CD4-positive, alpha-beta T cell treated with Interleukin-4 for 4 hours (primary cell): ENCODE measurements around the gene CRTC3.

Experiments
- DNase-seq: peaks from one replicate; pipeline ENCODE4 v3.0.0-alpha.2; 2020

Gene CRTC3

DNA sequence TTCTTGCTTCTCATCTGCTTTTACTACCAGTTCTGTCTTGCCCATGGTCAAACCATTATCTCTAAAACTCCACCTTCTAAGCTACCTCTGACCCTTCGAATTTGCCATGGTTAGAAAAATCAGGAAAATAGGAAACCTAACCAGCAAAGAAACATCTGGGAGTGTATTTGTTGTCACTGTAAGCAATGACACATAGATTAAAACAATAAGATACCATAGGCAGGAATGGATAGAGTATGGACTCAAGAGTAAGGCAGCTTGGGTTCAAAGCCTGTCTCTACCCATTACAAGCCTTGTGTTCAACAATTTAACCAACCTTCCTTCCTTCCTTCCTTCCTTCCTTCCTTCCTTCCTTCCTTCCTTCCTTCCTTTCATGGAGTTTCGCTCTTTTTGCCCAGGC, 34.9 kb downstream of the CRTC3 start:
- no peak for DNase-seq

DNA sequence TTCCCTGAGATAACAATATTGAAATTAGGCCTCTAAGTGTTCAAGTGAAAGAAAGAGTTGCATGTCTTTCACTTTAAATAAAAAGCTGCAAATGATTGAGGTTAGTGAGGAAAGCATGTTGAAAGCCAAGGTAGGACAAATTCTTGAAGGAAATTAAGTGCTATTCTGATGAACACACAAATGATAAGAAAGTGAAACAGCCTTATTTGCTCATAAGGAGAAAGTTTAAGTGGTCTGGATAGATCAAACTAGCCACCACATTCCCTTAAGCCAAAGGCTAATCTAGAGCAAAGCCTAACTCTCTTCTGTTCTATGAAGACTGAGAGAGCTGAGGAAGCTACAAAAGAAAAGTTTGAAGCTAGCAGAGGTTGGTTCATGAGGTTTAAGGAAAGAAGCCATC, 36.1 kb downstream of the CRTC3 start:
- DNase-seq: no peak

DNA sequence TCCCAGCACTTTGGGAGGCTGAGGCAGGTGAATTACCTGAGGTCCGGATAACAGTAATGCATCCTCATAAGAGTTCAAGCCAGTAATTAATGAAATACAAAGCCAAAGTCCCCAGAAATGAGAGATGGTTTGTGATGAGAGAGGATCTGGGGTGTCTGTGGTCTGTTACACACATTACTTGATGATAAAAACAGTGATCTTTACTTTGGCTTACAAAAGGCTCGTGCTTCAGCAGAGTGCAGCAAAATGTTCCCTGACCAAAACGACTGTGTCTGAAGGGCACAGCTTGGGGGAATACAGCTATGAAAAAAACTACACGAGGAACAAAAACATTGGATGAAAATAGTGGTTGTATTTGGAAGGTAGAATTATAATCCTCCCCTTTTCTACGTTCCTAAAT, 40.9 kb downstream of the CRTC3 start:
- no peak for DNase-seq

DNA sequence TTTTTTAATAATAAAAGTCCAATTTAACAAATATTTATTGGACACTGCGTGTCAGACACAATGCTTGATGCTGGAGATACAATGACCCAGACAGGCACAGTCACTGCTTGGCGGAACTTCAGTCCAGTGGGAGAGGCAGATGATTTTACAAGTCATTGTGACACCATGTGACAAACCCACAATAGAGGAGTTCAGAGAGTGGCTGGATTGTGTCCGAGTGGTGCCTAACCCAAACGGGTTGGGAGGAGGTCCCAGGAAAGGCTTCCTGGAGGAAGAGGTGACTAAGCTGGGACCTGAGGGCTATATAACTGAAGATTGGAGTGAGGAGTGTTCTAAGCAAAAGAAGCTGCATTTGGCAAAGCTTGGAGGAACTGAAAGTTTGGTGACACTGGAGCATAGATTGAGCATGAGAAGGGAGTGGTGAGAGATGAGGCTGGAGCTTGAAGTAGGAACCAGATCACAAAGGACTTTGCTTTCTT, 41.4 kb downstream of the CRTC3 start:
- DNase-seq: no peak

DNA sequence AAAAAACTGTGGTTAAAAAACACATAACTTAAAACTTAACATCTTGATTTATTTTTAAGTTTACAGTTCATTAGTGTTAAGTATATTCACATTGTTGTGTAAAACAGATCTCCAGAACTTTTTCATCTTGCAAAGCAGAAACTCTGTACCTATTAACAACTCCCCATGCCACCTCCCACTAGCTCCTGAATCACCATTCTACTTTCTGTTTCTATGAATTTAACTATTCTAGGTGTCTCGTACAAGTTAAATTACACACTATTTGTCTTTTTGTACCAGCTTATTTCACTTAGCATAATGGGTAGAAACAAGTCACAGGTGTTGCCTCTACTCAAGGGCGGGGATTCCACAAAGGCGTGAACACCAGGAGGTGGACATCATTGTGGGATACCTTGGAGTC, 43.2 kb downstream of the CRTC3 start:
- no peak for DNase-seq

DNA sequence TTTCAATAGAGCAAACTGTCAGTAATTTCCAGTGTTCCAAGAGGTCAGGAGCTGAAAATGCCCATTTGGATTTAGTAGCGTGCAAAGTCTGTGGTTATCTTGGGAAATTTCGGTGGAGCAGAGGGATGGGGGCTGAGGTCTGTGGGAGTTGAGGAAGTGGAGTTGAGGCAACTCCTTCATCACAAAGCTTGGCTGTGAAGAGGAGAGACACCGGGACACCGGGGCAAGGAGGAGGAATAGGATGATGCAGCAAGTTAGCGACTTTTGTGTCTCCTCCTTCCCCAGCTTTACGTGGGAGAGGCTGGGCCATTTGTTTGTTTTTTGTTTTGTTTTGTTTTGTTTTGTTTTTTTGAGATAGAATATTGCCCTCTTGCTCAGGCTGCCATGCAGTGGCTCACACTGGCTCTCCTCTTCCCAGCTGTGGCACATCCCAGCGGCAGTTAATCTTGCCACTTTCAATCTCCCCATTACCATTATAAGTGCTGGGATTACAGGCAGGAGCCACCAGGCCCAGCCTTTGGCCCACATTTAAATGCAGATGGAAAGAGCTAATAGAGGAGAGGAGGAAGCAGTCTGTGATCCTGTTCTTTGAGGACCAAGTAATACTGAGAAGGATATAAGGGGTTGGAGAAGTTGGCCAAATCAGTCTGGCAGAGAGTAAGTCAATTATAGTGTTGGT, 47.1 kb downstream of the CRTC3 start:
- no peak for DNase-seq

DNA sequence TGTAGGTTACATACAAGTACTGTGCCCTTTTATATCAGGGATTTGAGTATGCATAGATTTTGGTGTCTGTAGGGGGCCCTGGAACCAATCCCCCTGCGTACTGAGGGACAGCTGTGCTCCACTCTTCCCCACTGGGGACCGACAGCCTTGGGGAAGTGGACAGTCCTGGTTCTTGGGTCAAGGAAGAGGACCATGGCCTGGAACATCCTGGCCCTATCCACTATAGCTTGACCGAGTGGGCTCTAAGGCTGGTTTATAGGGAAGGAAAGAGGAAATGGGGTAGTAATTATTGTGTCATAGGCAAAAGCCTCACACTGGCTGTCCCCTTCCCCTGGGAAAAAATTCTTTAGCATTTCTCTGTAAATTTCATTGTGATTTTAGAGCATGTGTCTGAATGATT, 49.5 kb downstream of the CRTC3 start:
- DNase-seq: no peak

DNA sequence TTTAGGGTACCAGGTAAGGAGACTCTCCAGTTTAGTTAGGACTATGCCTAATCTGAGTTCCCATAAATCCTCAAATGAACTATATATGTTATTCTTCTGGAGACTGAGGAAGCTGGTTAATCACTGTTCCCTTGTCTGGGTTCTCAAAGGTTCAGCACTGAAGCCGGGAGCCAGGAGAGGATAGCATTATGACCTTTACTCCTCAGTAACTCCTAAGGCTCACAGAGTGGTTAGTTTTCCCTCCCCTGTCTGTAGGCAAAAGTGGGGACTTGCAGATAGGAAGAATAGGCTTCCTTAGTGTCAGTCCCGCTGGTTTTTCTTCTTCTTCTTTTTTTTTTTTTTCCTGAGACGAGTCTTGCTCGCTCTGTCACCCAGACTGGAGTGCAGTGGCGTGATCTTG, 50.4 kb downstream of the CRTC3 start:
- DNase-seq: no peak

DNA sequence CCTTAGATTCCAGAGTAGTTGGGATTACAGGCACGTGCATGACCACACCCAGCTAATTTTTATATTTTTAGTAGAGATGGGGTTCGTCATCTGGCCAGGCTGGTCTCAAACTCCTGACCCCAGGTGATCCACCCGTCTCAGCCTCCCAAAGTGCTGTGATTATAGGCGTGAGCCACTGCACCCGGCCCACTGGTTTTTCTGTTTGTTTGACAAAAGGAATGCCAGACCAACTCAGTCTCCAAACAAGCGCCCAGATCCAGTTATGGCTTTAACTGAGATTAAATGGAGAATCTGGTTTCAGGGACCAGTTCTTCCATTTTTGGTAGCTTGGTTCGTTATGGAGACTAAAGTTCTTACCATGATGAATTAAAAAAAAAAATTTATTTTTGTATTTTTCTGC, 50.8 kb downstream of the CRTC3 start:
- DNase-seq: no peak

DNA sequence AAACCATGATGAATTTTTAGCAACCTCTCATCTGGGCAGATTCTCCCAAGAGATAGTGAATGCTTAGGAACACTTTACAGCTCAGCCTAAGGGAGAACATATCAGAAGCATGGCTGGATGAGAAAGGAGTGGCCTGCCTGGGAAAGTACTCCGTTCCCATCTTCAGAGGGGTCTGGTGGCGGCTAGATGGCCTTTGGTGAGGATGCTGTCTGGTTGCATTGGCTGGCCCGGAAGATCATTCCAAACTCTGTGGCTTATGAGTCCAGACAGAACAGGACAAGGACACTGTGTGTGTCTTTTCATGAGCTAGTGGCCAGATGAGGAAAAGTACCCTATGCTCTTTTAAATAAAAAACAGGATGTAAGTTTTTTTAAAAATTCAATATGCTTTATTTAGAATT, 51.2 kb downstream of the CRTC3 start:
- DNase-seq: no peak

DNA sequence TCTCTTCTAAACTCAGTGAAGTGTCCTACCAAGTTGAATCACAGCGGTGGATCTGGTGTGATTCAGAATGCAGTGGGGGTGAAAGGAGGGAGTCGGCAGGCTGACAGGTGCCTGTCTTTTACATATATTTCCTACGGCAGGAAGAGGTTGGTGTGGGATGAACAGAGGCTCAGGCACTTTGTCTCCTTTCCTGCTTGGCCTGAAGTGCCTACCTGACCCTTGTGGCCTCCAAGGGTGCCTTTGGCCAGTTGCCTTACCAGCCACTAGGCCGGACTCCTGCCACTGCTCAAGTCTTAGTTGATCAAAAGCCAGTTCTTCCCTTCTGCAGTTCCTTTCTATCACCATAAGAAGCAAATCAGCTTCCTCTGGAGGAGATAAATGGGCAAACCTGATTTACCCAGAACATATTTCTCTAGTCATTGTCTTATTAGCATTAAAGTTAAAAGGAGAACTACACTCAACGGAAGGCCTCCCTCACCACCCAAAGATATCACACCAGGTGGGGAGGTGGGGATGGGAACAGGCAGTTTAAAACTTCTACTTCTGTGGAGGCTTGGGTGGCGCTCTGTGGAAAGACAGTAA, 52.1 kb downstream of the CRTC3 start:
- no peak for DNase-seq

DNA sequence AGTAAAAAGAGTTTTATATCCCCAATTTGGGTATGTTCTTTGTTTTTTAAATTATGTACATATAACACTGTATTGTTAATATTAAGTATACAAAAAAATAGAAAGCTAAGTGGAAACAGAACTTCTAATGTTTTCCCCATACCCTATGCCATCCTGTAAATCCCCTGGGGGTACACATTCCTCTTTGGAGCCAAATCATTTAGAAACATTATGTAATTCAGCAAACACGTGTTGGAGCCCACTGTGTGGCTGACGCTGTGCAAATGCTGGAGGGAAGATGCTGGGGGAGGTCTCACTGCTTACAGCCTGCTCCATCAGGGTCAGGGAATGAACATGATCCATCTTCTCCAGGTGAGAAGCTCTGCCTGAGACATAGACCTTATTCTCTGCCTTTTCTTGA, 52.8 kb downstream of the CRTC3 start:
- no peak for DNase-seq

DNA sequence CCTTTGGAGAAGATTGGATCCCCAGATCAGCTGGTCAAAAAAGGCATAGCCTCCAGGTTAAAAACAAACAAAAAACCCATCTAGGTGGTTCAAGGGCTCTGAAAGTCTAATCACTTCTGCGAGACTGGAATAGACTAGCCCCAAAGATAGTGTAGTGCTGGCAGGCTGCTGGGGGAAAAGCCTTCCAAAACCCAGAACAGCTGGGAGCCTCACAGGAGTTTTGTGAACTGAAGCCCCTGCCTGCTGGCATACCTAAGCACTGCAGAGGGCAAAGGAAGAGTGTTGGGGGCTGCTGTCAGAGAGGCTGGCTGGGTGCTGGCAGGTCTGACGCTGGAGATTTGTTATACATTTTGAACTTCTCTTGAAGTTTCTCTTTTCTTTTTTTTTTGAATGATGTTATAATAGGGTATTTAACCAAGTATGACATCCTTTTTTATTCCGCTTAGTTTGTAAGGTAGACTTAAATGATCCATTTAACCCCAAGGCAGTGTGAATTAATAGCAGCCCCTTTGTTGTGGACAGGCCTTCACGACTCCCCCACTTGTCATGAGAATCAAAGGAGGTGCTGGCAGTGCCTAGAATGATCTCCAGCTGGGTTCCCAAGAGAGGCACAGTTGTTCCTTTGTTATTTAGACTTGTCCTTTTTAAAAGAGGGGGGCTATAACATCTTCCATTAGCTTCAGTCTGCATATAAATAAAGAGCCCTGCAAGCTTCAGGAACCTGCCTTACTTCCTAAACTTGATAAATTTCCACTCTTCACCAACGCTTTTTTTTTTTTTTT, 53.9 kb downstream of the CRTC3 start:
- DNase-seq: no peak

DNA sequence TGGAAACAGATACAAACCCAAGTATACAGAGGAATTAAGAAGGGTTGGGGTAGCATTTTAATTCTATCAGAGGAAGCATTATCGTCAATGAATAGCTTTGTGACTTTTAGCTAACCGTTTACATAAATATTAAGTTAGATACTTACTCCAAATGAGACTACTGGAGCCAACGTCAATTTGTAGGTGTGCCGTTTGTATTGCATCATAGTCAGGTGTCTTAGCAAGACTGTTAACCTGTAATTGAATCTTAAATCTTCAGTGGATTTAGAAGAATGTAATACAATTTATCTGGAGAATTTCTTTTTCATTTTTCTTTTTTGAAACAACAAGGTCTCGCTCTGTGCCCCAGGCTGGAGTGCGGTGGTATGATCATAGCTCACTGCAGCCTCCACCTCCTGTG, 55.1 kb downstream of the CRTC3 start:
- DNase-seq: no peak

DNA sequence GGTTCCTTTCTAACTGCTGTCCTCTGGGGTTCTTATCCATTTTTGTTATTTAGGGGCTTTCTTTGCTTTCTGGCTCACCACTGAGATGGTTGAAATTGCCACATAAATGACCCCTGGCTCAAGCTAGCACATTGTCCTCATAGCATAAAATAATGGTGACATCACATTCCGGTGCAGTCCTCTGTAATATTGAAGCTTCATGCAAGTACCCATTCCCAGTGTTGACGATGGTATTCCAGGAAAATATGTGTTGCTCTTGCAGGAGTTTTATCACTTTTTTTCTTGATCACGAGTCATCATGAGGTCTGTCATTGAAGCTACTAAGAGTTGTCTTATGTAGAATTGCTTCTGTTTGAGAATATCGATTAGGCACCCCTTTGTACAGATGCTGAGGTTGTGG, 56.1 kb downstream of the CRTC3 start:
- no peak for DNase-seq

DNA sequence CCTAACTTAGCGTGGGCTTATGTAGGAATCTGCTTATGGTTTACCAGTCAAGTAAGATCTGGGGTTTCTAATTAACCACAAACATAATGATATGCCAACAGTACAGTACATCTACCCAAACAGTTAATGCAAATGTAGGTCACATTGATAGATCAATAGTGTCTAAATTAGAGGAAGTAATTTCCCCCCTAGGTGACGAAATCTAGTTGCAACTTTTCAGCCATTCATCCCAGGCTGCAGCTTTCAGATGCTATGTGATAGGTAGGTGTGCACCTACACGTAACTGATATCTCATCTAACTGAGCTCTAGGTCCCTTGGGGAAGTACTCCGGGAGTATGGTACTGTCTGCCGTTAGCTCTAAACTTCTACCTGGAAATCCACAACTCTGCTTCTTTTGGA, 57.2 kb downstream of the CRTC3 start:
- no peak for DNase-seq

DNA sequence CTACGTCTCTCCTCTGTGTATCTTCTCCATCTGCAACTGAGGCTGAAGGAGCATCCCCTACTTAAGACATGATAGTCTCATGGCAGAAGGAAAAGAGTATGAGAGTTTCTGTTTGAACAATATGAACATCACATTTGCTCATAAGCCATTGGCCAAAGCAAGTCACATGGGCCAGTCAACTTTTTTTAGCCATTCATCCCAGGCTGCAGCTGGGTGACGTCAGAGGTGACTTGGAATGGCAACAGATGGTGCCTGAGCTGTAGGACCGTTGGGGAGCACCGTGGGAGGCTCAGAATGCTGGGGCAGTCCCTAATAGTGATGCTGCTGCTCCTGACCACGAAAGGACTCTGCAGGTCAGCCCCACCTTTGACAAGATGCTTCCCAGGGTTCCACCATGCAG, 58.7 kb downstream of the CRTC3 start:
- DNase-seq: no peak

DNA sequence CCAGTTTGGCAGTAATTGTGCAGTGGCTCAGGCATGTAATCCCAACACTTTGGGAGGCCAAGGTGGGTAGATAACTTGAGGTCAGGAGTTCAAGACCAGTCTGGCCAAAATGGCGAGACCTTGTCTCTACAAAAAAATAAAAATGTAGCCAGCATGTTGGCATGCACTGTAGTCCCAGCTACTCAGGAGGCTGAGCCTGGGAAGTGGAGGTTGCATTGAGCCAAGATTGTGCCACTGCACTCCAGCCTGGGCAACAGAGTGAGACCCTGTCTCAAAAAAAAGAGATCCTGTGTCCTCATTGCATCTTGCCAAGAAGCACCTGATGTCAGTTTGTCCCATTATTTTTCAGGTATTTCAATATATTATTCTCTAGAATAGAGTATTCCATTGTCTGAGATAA, 61.8 kb downstream of the CRTC3 start:
- no peak for DNase-seq

DNA sequence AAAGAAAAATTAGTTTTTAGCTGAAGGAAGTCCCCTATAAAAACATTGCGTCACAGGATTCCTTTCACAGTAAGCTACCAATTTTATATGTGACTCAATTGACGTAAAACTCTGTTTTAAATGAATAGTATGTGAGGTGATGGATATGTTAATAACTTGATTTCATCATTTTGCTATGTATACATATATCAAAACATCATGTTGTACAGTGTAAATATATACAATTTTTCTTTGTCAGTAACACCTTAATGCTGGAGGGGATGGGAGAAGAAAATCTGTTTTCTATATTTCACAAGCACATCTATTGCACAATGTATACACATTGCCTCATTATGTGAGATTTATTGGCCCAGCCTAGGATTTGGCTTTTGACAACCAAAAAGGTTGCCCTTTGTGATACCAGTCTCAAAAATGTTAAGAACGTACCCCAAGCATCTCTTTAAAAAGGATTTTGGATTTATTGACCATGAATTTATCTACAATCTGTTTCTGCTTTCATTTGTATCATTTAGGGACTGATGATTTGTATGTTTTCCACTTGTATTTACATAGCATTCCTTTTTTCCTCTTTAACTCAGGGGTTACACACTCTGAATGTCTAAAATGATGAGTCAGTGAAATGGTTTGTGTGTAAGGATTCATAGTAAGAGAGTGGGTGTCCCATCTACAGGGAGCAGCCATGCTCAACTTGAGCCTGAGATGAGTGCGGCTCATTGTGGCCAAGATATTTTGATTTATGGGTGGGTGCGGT, 62.6 kb downstream of the CRTC3 start:
- no peak for DNase-seq

DNA sequence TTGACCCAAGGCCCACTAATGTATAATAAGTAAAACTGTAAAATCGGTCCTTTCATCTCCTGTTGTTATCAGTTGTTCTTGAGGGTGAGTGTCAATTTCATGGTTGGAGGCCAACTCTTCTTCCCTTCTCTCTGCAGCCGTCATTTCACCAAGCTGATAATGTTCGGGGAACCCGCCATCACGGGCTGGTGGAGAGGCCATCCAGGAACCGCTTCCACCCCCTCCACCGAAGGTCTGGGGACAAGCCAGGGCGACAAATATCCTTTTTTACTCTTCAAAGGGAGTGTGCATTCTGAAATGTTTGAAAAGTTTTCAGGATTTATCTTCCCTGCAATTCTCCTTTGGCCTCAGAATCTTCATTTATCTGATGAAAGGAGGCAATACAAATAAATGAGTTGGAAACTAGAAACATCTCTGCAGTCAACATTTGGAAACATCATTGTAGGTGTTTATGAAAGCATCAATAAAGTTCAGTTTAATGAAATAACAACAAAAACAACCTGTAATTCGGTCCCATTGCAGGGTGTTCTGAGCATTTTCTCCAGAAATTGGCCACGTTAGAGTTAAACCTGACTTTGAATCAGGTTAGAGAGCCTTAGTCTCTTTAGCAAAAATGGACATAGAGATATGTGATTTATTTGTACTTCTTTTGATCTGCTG, 63.9 kb downstream of the CRTC3 start:
- DNase-seq: no peak

DNA sequence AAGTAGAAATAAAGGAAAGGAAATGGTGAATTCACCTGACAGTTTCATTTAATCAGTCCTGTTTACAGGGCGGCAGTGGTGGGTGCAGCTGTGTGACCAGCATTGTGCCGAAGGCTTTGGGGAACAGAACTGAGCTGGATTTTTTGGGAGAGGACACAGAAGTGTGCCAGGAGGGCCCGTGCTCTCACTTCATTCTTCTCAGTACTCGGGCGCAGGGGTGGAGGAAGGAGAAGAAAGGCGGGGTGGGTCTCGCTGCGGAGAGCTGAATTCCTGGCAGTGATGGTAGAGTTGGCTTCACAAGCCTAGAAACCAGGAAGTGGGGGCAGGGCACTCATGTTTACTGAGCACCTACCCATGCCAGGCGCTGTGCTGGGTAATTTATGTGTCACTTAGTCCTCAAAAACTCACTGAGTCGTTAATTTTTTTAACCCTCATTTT, 64.6 kb downstream of the CRTC3 start:
- peak; percentile 86 for DNase-seq

DNA sequence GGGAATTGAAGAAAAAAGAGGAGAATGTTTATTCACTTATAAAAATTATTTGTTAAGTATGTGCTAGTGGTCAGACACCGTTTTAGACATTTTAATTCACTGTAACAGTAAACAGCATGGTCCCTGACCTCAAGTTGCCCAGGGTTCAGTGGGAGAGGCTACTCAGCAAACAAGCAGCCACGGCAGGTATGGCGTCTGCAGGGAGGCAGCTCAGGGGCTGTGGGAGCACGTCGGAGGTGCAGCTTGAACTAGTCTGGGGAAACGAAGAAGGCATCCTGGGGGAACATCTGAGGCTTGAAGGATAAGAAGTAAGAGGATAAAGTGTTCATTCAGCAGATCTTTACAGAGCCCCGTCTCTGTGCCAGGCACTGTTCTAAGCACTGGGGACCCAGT, 66.0 kb downstream of the CRTC3 start:
- DNase-seq: no peak

DNA sequence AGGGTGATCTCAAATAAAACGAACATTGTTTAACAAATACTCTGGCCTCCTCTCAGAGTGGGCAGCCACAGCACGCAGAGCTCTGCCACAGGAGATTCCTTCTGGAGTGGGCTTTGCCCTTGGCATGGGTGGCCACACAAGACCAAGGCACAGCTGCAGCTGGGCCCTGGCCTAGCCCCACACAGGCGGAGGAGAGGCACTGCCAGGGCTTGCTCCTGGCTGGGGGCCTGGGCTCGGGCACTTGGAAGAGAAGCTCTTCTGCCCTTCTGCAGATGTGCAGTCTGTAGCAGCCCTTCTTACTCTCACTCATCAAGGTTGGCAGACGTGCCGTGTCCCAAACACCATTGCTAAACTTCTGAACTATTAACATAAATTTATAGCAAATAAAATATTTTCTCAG, 67.2 kb downstream of the CRTC3 start:
- no peak for DNase-seq
